Stromal cell of bone marrow (primary cell): Measurements from ENCODE around the gene ARMH2.
"Not testable (repeated sequence)": the region's sequence is repeated elsewhere in the genome, so short reads cannot be mapped to it uniquely, and the experiment has no call there.

Source experiments
- DNase-seq: peaks from one replicate; pipeline ENCODE4 v3.0.0-alpha.2; 2012; ENCODE audit warnings: low read depth

The ARMH2 gene

DNA sequence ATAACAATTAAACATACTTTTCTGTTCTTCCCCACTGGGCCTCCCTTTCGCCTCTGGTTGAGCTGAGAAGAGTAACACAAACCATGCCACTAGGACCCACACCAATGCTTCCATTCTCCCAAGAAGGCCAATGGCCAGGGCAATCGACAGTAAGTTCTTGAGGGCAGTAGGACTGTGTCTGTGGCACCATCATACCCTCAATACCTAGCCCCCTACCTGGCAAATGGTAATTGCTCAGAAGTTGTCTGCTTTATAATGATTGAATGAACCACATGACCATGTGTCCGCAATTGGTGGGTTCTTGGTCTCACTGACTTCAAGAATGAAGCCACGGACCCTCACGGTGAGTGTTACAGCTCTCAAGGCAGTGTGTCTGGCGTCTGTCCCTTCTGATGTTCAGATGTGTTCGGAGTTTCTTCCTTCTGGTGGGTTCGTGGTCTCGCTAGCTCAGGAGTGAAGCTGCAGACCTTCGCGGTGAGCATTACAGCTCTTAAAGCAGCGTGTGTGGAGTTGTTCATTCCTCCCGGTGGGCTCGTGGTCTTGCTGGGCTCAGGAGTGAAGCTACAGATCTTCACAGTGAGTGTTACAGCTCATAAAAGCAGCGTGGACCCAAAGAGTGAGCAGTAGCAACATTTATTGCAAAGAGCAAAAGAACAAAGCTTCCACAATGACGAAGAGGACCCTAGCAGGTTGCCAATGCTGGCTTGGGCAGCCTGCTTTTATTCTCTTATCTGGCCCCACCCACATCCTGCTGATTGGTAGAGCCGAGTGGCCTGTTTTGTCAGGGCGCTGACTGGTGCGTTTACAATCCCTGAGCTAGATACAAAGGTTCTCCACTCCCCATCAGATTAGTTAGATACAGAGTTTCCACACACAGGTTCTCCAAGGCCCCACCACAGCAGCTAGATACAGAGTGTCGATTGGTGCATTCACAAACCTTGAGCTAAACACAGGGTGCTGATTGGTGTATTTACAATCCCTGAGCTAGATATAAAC lies 33.6 kb downstream of the ARMH2 start:
- DNase-seq, result not testable (repeated sequence)

DNA sequence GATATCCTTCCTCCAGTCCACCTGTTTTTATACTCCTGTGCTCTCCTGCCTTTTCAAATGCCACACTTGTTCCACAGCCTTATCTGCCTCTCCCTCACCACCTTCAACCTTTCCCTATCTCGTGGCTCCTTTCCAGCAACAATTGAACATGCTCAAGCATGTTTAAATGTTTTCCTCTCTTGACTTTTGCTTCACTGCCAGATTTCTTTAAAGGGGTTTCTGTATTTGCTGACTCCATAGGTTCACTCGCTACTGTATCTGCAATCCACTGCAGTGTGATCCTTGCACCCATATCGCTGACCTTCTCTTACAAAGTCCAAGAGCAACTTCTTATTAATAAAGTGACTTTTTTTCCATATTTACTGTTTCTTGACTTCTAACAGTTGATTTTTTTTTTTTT lies 35.1 kb downstream of the ARMH2 start:
- DNase-seq, result no peak

DNA sequence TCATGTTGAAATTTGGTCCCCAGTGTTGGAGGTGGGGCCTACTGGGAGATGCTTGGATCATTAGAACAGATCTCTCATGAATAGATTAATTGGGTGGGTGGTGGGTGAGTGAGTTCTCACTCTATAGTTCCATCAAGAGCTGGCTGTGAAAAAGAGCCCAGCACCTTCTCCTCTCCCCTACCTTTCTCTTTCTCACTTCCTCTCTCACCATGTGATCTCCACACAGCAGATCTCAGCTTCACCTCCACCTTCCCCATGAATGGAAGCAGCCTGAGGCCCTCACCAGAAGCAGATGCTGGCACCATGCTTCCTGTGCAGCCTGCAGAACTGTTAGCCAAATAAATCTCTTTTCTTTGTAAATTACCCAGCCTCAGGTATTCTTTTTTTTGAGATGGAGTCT lies 36.9 kb downstream of the ARMH2 start:
- DNase-seq, result no peak

DNA sequence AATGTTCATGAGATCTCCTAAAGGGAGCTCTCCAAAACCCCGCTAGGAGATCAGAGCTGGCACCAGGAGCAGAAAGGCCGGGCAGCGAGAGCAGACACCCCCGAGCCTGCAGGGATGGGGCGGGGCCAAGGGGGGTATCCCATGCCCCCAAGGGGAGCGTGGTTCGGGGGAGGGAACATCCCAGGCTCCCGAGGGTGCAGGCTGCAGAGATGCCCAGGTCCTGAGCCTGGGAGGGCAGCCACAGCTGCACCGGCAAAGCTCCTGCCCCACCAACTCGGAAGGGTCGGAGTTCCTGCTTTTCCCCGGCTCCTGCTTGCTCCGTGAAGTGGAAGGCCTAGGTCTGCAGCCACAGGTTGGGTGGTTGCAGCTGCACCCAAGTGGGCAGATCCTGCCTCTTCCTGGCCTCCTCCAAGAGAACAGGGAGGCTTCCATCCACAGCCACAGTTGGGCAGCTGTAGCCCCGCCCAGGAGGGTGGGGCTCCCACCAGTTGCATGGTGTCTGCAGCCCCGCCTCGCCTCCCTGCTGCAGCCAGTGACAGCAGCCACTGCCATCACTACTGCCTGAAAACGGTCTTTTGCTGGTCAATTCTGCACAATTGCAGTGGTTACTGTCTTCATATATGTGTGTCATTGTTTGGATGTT lies 37.4 kb downstream of the ARMH2 start:
- DNase-seq, result no peak

DNA sequence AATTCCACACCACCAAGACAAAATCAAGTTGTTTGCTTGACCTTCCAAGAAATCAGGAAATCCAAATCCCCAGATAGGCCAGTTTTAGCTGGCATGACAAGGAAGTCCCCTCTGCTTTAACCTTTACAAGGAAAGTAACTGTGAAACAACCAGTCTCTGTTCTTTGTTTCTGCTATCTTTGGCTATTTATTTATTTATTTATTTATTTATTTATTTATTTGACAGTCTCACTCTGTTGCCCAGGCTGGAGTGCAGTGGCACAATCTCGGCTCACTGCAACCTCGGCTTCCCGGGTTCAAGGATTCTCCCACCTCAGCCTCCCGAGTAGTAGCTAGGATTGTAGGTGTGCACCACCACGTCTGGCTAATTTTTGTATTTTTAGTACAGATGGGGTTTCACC lies 38.5 kb downstream of the ARMH2 start:
- no peak for DNase-seq

DNA sequence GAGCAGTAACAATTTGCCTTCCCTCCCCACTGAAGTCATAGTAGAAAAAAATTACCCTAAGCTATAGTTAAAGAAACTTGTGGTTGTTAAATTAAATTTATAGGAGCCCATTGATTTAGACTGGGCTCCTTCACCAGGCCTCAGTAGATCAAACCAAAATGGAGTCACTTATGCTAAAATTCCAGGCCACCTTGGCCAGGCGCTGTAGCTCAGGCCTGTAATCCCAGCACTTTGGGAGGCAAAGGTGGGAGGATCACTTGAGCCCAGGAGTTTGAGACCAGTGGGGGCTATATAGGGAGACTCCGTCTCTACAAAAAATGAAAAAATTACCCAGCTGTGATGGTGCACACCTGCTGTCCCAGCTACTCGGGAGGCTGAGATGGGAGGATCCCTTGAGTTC lies 39.0 kb downstream of the ARMH2 start:
- DNase-seq, result no peak

- no peak for DNase-seq
These were observed 41.1 kb downstream of the ARMH2 start for GRCh38 chr6:24757611-24758010.

DNA sequence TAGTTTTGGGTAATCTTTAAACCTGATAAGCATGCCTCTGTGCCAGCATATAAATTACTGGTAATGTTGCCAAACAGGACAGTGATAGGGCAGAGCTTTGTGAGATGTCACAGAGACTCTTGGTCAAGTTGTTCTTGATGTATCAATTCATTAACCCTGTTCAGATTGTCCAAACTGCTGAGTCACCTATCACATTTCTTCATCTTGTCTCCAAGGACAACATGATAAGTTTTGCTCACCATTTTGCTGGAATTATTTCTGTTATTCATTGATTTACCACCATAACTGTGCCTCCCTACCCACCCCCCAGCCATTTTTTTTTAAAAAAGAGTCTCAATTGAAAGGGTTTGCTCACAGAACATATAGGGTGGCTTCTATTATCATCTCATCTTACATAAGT lies 43.4 kb downstream of the ARMH2 start:
- DNase-seq, result no peak

DNA sequence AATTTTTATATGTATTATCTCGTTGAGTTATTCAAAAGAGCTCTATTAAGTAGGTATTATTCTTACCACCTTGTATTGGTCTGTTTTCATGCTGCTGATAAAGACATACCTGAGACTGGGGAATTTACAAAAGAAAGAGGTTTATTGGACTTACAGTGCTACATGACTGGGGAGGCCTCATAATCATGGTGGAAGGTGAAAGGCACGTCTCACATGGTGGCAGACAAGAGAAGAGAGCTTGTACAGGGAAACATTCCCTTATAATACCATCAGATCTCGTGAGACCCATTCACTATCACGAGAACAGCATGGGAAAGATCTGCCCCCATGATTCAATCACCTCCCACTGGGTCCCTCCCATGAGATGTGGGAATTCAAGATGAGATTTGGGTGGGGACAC lies 44.3 kb downstream of the ARMH2 start:
- DNase-seq, result not testable (repeated sequence)

DNA sequence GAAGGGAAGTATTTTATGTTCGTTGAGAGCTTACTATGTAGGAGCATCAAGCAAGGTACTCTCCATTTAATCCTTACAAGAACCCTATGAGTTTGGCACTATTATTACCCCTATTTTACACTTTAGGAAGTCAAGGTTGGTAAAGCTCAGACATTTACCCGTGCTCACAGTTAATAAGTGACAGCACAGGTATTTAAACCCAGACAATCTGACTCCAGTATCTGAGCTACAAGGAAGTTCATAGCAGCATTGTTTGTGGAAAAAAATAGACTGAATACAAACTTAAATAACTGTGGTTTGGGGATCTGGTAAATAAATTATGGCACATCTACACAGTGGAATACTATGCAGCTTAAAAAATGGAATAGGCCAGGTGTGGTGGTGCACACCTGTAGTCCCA lies 45.2 kb downstream of the ARMH2 start:
- no peak for DNase-seq

DNA sequence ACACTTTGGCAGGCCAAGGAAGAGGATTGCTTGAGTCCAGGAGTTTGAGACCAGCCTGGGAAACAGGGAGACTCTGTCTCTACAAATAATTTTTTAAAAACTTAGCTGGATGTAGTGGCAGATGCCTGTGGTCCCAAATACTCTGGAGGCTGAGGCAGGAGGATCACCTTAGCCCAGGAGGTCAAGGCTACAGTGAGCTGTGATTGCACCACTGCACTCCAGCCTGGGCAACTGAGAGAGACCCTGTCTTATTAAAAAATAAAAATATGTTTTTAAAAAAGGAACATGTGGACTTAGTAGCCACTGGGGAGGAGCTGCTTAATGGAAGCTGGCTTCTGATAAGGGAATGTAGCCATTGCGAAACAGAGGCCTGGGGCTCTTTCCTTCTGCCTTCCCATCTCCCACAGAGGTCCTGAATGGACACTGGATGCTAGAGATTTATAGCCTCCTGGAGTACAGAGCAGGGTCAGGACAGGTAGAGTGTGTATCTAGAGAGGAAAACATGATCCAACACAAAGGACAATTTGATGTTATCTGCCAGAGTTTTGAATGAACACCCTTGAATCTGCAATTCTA lies 45.7 kb downstream of the ARMH2 start:
- no peak for DNase-seq

DNA sequence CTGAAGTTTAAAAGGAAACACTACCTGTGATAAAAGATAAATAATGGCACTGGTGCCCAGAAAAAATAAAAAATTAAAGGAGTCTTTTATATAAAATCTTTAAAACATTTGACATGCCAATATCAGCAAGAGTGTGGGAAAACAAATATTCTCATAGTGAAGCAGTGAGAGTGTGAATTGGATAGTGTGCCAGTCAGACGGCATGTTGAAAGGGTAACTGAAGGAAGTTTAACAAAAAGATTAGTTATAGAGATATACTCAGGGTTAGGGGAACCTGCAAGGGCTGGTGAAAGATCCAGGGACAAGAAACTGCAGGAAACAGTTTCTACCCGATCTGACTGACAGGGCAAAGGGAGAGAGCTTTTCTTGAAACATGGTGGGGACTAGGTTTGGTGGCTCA lies 46.2 kb downstream of the ARMH2 start:
- no peak for DNase-seq

- DNase-seq, result not testable (repeated sequence)
These were observed 47.8 kb downstream of the ARMH2 start for GRCh38 chr6:24750878-24751277.

GRCh38 chr6:24749297-24749696 lies 49.4 kb downstream of the ARMH2 start:
- DNase-seq, result no peak
